ENCODE results near the gene RIT1.

RIT1 gene

GRCh38 chr1:155950829-155951228 is 39.7 kb upstream of the RIT1 start:
- Histone ChIP-seq H3K79me2 (ENCODE audit: low read length) (peaks cover 64% of the 10 kb centered on the region), H3K9me2 (replicated peaks; ENCODE audit: insufficient read depth, low read length) (no peaks in the 10 kb centered on the region), H3K4me1 (ENCODE audit: low read length) (peaks cover 56% of the 10 kb centered on the region), H3K4me3 (ENCODE audit: low read length) (no peak overlapping the region), H3K27ac (ENCODE audit: low read length) (no peak overlapping the region), H3K9me3 (replicated peaks; ENCODE audit: insufficient read depth, low read length) (no peaks in the 10 kb centered on the region), H3K9ac (ENCODE audit: low read length) (no peak overlapping the region), H4K20me1 (ENCODE audit: insufficient read depth, low read length) (no peaks in the 10 kb centered on the region), H3K27me3 (replicated peaks; ENCODE audit: insufficient read depth, low read length) (no peaks in the 10 kb centered on the region), H2AFZ (ENCODE audit: low read length) (no peak overlapping the region), H3F3A (ENCODE audit: insufficient read depth, low read length) (peaks cover 68% of the 10 kb centered on the region), H3K4me2 (ENCODE audit: low read depth, low read length) (no peak overlapping the region), H3K36me3 (replicated peaks; ENCODE audit: insufficient read depth, low read length) (peaks cover 45% of the 10 kb centered on the region)
- TF ChIP-seq CTCF (IDR thresholded peaks at IDR 0.05; ENCODE audit: low read length) (no peak), EZH2phosphoT487 (IDR thresholded peaks at IDR 0.05; ENCODE audit: low read length) (no peak), EZH2 (optimal IDR thresholded peaks at IDR 0.05; ENCODE audit: low read depth, low read length) (no peak)
- no peak for DNase-seq

GRCh38 chr1:155947741-155948140 is 36.6 kb upstream of the RIT1 start:
- no peak for DNase-seq
- no peak for TF ChIP-seq EZH2phosphoT487 (IDR thresholded peaks at IDR 0.05; ENCODE audit: low read length)
- TF ChIP-seq CTCF (IDR thresholded peaks at IDR 0.05; ENCODE audit: low read length) = no peak
- TF ChIP-seq EZH2 (optimal IDR thresholded peaks at IDR 0.05; ENCODE audit: low read depth, low read length) = no peak
- H3K36me3 ChIP-seq (replicated peaks; ENCODE audit: insufficient read depth, low read length) = peaks cover 31% of the 10 kb centered on the region
- H3K9me2 ChIP-seq (replicated peaks; ENCODE audit: insufficient read depth, low read length) = no peaks in the 10 kb centered on the region
- H3K4me3 ChIP-seq (ENCODE audit: low read length) = no peak overlapping the region
- H3K79me2 ChIP-seq (ENCODE audit: low read length) = peaks cover 42% of the 10 kb centered on the region
- no peak overlapping the region for H2AFZ ChIP-seq (ENCODE audit: low read length)
- H3K4me2 ChIP-seq (ENCODE audit: low read depth, low read length) = peak overlapping the region; percentile 77
- peaks cover 87% of the 10 kb centered on the region for H3K4me1 ChIP-seq (ENCODE audit: low read length)
- no peaks in the 10 kb centered on the region for H4K20me1 ChIP-seq (ENCODE audit: insufficient read depth, low read length)
- H3K9ac ChIP-seq (ENCODE audit: low read length) = no peak overlapping the region
- peak overlapping the region; percentile 87 for H3K27ac ChIP-seq (ENCODE audit: low read length)
- H3K27me3 ChIP-seq (replicated peaks; ENCODE audit: insufficient read depth, low read length) = no peaks in the 10 kb centered on the region
- H3K9me3 ChIP-seq (replicated peaks; ENCODE audit: insufficient read depth, low read length) = no peaks in the 10 kb centered on the region
- peaks cover 85% of the 10 kb centered on the region for H3F3A ChIP-seq (ENCODE audit: insufficient read depth, low read length)

GRCh38 chr1:155947292-155947691 is 36.1 kb upstream of the RIT1 start:
- Histone ChIP-seq H2AFZ (ENCODE audit: low read length) (no peak overlapping the region), H4K20me1 (ENCODE audit: insufficient read depth, low read length) (no peaks in the 10 kb centered on the region), H3K4me2 (ENCODE audit: low read depth, low read length) (peak overlapping the region; percentile 77), H3K9ac (ENCODE audit: low read length) (peak overlapping the region; percentile 47; the same call in 1 of the 2 replicates), H3K4me1 (ENCODE audit: low read length) (peaks cover 88% of the 10 kb centered on the region), H3K27ac (ENCODE audit: low read length) (peak overlapping the region; percentile 87), H3F3A (ENCODE audit: insufficient read depth, low read length) (peaks cover 84% of the 10 kb centered on the region), H3K79me2 (ENCODE audit: low read length) (peaks cover 37% of the 10 kb centered on the region), H3K36me3 (replicated peaks; ENCODE audit: insufficient read depth, low read length) (peaks cover 27% of the 10 kb centered on the region), H3K9me3 (replicated peaks; ENCODE audit: insufficient read depth, low read length) (no peaks in the 10 kb centered on the region), H3K27me3 (replicated peaks; ENCODE audit: insufficient read depth, low read length) (no peaks in the 10 kb centered on the region), H3K4me3 (ENCODE audit: low read length) (no peak overlapping the region), H3K9me2 (replicated peaks; ENCODE audit: insufficient read depth, low read length) (no peaks in the 10 kb centered on the region)
- no peak for DNase-seq
- no peak for TF ChIP-seq CTCF (IDR thresholded peaks at IDR 0.05; ENCODE audit: low read length)
- no peak for TF ChIP-seq EZH2phosphoT487 (IDR thresholded peaks at IDR 0.05; ENCODE audit: low read length)
- TF ChIP-seq EZH2 (optimal IDR thresholded peaks at IDR 0.05; ENCODE audit: low read depth, low read length) = no peak

Data from MM.1S (cell line).